Skin epidermis (tissue), 12 donors: ENCODE measurements around the gene NAGLU.
A peak's percentile ranks its signal among the peaks of the same experiment; 100 is the strongest.

ENCODE experiments used
- H3K27ac ChIP-seq, 21 experiments: fragments of 200-600 bp; sonication (generic) in 11 of 21; one replicate each; pipeline ENCODE4 v1.5.0; 2020; ENCODE audit warnings: mild to moderate bottlenecking in 3 of 21, inconsistent platforms in 2 of 21, moderate library complexity in 2 of 21
- H3K4me3 ChIP-seq, 7 experiments: fragments of 200-600 bp; sonication (generic) in 2 of 7; one replicate each; pipeline ENCODE4 v1.5.0; 2020; ENCODE audit warnings: inconsistent platforms in 2 of 7, mild to moderate bottlenecking in 2 of 7, moderate library complexity in 1 of 7

NAGLU gene

GRCh38 chr17:42577532-42578281 is 41.7 kb downstream of the NAGLU start, which contains the start of gene PSMC3IP:
Gene PSMC3IP (minus strand): TSS chr17:42577729. CDS start chr17:42577686, 43 bp downstream.
- H3K27ac ChIP-seq: peak within 1 kb of the TSS; percentile 48 to 93 (median 87)
- H3K4me3 ChIP-seq: peak within 1 kb of the TSS; percentile 43 to 71 (median 58)

DNA sequence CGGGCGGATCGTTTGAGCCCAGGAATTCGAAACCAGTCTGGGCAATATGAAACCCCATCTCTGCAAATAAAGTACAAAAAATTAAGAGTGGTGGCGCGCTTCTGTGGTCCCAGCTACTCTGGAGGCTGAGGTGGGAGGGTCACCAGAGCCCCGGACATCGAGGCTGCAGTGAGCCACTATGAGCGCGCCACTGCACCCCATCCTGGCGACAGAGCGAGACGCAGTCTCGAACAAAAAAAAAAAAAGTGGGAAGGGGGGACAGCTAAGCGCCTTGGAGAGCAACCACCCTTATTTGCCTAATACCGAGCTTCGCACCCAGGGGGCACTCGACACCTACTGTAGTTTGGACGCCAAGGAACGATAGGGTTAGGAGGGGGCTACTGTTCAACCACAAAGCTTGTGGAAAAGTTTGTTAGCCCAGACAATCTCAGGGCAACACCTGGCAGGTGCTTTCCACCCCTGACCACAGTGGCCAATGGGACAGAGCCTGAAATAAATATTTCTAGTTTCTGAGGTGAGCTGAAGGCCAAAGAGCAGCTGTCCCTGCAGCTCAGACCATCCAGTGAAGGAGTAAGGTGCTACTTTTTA is 42.3 kb downstream of the NAGLU start:
- Histone ChIP-seq H3K27ac (peak overlapping the region in 20 of 21 experiments; percentile 69 to 93 (median 88)), H3K4me3 (peak overlapping the region; percentile 43 to 71 (median 58))

- H3K27ac ChIP-seq: no peak overlapping the region
Observed at GRCh38 chr17:42579794-42580551, 43.9 kb downstream of the NAGLU start.

DNA sequence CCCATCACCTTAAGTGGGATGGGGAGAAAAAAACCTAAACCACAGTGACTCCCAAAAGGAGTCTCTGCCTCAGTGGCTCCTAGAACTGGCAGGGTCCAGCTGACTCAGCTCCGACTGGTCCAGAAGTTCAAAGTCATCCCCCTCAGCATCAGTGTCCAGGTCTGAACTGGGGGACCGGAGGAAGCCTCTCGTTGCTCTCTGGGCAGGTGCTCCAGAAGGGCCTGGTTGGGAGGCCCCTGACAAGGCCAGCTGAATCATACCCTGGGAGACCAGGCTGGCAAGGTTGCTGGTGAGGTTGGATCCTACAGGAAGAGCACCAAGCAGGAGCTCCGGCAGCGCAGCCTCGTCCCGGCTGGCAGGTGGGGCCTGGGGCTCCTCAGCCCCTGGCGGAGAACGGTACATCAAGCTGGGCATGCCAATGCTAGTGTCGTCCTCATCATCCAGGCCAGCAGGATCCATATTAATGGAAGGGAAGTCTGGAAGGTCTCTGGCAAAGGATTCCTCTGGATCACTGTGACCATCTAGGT is 45.8 kb downstream of the NAGLU start:
- Histone ChIP-seq H3K27ac (no peak overlapping the region), H3K4me3 (no peak overlapping the region)

More at GRCh38 chr17:42579794-42580551, 43.9 kb downstream of the NAGLU start:
- no peak overlapping the region for H3K4me3 ChIP-seq

- Histone ChIP-seq H3K27ac (peak overlapping the region in 7 of 21 experiments; percentile 5 to 73 (median 29)), H3K4me3 (no peak overlapping the region)
Observed at GRCh38 chr17:42584880-42585279, 48.8 kb downstream of the NAGLU start.

DNA sequence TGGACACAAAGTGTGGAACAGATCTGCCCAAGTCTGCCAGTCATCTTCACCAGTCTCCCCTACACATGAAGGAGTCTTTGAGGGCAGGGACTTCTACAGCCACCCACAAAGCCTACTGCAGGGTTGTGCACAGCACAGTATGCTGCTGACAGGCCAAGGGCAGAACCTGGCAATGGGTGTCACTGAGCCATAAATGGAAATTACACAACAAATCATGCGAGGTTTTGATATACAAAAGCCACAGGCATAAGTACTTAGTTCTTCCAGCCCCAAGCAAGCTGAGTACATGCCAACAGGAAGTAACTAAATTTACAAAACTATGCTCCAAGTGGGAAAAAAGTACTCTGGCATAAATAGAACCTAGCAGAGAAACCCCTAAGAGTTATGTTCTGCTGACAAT is 49.3 kb downstream of the NAGLU start:
- no peak overlapping the region for H3K4me3 ChIP-seq
- H3K27ac ChIP-seq: peak overlapping the region in 8 of 21 experiments; percentile 8 to 73 (median 33)

- no peak overlapping the region for H3K4me3 ChIP-seq
- H3K27ac ChIP-seq: peak overlapping the region in 17 of 21 experiments; percentile 3 to 73 (median 59)
Observed at GRCh38 chr17:42586514-42587230, 50.6 kb downstream of the NAGLU start.

DNA sequence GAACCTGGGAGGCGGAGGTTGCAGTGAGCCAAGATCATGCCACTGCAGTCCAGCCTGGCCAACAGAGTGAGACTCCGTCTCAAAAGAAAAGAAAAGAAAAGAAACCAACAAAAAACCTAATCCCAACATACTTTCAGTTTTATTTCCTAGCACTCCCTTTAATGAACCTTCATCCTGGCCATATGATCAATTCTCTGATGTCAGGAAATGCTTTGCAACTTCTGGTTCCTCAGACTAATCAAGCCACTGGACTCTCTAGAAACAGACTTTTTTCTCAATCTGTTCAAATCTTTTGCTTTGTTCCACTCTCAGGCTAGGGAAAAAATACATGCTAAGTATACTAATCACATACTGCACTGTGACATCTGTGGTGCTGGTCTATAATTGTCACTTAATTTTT is 54.8 kb downstream of the NAGLU start:
- H3K4me3 ChIP-seq: no peak overlapping the region
- H3K27ac ChIP-seq: no peak overlapping the region

- Histone ChIP-seq H3K27ac (no peak overlapping the region), H3K4me3 (no peak overlapping the region)
Observed at GRCh38 chr17:42591411-42591810, 55.4 kb downstream of the NAGLU start.
